AG04450 (cell line): ENCODE results near the gene SS18L1. TPM values are rescaled to one million over a fixed set of nuclear protein-coding genes. Genes with fewer than 3 reads are reported as not detected.
A peak's percentile ranks its signal among the peaks of the same experiment; 100 is the strongest.

Experiments
- CTCF ChIA-PET: fragments of 300-600, 350-600 bp; formaldehyde crosslinking; extraction: SDS; loops from one replicate; lab custom pipeline; 2022; ENCODE audit warnings: antibody characterized with exemption, inconsistent platforms; lab: Charles Lee
- POLR2A ChIA-PET: fragments of 350-600 bp; formaldehyde crosslinking; extraction: SDS; loops from one replicate; lab custom pipeline; 2021; ENCODE audit warnings: antibody characterized with exemption, inconsistent platforms; lab: Yijun Ruan, JAX
- DNase-seq: peaks from one replicate; pipeline ENCODE4 v3.0.0-alpha.2; 2011; ENCODE audit warnings: low read depth, low spot score
- H3K27ac ChIP-seq: one replicate; pipeline ENCODE4 v1.5.1; 2012; ENCODE audit warnings: low read depth, low read length, control low read depth
- H3K27me3 ChIP-seq: one replicate; pipeline ENCODE4 v1.6.0; 2012; ENCODE audit warnings: low read length; ENCODE audit not compliant: control insufficient read depth, insufficient read depth
- H3K4me3 ChIP-seq: 2 replicates; pipeline ENCODE4 v1.5.1; 2011; ENCODE audit warnings: mild to moderate bottlenecking, low read depth, low read length, control low read depth
- H3K9me3 ChIP-seq: 2 replicates; pipeline ENCODE4 v1.5.1; 2012; ENCODE audit warnings: low read length; ENCODE audit not compliant: control insufficient read depth, insufficient read depth
- CTCF ChIP-seq: IDR thresholded peaks from 2 replicates; pipeline ENCODE4 v1.5.1; 2011; ENCODE audit warnings: low read depth, low read length, control low read depth, inconsistent platforms
- polyA plus RNA-seq: library from polyadenylated mRNA; depleted of rRNA; stranded (reverse); fragments of >200 nt; gene quantifications from 2 replicates; pipeline ENCODE4 v1.2.3, GENCODE V29; 2011

Gene SS18L1
- polyA plus RNA-seq, 1 experiment = 6.8 TPM

DNA sequence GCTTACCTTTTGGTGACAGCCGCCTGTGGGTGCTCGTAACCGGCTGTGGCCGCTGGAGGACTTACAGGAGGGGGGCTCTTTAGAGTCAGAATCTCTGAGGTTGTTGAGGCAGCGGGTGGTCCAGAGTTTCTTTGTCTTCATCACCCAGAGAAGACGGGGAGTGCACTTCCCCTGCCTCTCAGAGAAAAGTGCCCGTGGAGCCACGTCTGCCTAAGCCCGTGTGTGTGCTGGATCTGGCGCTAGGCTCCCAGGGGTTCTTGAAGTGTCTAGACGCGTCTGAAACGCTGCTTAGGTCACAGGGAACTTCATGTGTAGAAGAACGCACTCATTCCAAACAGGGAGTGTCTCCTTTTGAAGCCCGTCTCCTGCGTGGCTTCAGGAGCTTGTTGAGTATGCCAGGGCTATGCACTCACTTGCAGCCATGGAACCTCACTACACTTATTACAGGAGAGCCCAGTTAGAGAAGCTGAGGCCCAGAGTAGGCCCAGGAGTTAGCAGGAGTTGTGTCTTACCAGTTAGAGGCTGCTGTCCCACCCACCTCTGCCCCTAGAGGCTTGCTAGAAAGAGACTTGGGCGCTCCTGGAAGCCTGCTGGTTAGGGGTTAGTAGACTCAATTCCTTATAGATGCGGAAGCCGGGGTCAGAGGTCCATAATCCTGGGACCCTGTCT, 20.0 kb upstream of the SS18L1 start:
- peak; percentile 31 for TF ChIP-seq CTCF
- H3K27ac ChIP-seq = no peak overlapping the region
- CTCF ChIA-PET = interaction anchor here (1.0 to 1.5 kb wide), 5 partner anchors 12 to 113 kb away, joined by 3 to 7 read pairs (median 4); no protein-coding TSS in a partner anchor
- POLR2A ChIA-PET = no interaction called here
- peaks cover 5% of the 10 kb centered on the region for H3K27me3 ChIP-seq
- DNase-seq = no peak
- peak overlapping the region; percentile 82 for H3K4me3 ChIP-seq
- H3K9me3 ChIP-seq = no peaks in the 10 kb centered on the region; the same call in 1 of the 2 replicates

DNA sequence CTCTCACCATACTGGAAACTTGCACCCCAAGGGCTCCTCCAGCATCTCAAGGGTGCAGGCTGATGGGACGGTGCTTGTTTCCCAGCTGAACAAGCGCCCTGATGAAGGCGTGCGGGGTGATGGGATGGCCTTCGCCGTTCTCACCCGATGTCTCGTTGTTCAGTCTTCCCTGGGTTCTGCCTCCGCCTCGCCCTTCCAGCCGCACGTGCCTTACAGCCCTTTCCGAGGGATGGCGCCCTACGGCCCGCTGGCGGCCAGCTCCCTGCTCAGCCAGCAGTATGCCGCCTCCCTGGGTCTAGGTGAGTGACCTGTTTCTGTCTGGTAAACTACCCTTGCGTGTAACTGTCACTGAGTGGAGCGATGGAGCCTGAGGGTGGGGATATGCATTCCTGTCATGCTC, 17.4 kb upstream of the SS18L1 start:
- no peak overlapping the region for H3K4me3 ChIP-seq
- CTCF ChIA-PET = interaction anchor here (2.6 kb wide), 1 partner anchor 10 kb away, joined by 17 read pairs; no protein-coding TSS in a partner anchor
- no peak for TF ChIP-seq CTCF
- DNase-seq = no peak
- H3K9me3 ChIP-seq = no peaks in the 10 kb centered on the region; the same call in 1 of the 2 replicates
- POLR2A ChIA-PET = interaction anchor here (1.5 kb wide), 1 partner anchor 10 kb away, joined by 4 read pairs; no protein-coding TSS in a partner anchor
- no peak overlapping the region for H3K27ac ChIP-seq
- no peaks in the 10 kb centered on the region for H3K27me3 ChIP-seq

GRCh38 chr20:62127799-62128198, 15.8 kb upstream of the SS18L1 start:
- Histone ChIP-seq H3K27ac (no peak overlapping the region), H3K9me3 (no peaks in the 10 kb centered on the region; the same call in 1 of the 2 replicates), H3K4me3 (no peak overlapping the region), H3K27me3 (no peaks in the 10 kb centered on the region)
- TF ChIP-seq CTCF = no peak
- POLR2A ChIA-PET = no interaction called here
- no peak for DNase-seq
- CTCF ChIA-PET = interaction anchor here (0.9 to 2.6 kb wide), 3 partner anchors 9 to 255 kb away, joined by 3 to 17 read pairs (median 7); no protein-coding TSS in a partner anchor

DNA sequence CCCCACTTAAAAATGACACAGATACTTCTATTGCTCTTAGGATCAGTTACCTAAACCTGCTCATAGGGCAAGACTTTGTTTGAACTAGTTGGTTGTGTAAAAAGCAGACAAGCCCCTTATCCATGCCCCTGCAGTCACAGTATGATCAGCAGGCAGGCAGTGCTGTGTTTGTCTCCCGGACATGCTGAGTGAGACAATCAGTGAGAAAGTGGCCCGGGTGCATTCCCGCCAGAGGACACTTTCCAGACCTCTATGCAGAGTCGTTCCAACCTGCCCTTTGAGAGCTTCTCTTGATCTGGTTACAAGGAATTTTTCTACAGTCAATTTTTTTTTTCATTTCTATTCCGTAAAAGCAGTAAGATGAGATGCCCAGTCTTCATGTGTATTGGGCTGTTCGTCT, 15.1 kb upstream of the SS18L1 start:
- H3K4me3 ChIP-seq = no peak overlapping the region
- TF ChIP-seq CTCF = no peak
- no peaks in the 10 kb centered on the region; the same call in 1 of the 2 replicates for H3K9me3 ChIP-seq
- no peak overlapping the region for H3K27ac ChIP-seq
- POLR2A ChIA-PET = no interaction called here
- CTCF ChIA-PET = interaction anchor here (0.9 kb wide), 1 partner anchor 254 kb away, joined by 3 read pairs; no protein-coding TSS in a partner anchor
- H3K27me3 ChIP-seq = no peaks in the 10 kb centered on the region
- no peak for DNase-seq
